OCI-LY3 (cell line): Measurements from ENCODE around the gene SLC26A3.
A peak's percentile ranks its signal among the peaks of the same experiment; 100 is the strongest.

ENCODE experiments used
- H2AFZ ChIP-seq: fragments of 200-600, 300-600 bp; shearing (Covaris generic); 2 replicates; pipeline ENCODE4 v1.6.0; 2014; ENCODE audit warnings: antibody characterized with exemption, low read depth, low read length
- H3K27ac ChIP-seq: fragments of 200-600, 300-600 bp; sonication (generic); 2 replicates; pipeline ENCODE4 v1.5.1; 2014; ENCODE audit warnings: mild to moderate bottlenecking, low read length, moderate library complexity, mixed read lengths
- H3K27me3 ChIP-seq: fragments of 200-600, 300-600 bp; sonication (generic); 2 replicates; pipeline ENCODE4 v1.6.1; 2014; ENCODE audit warnings: low read depth, low read length, mixed read lengths
- H3K36me3 ChIP-seq: fragments of 200-600, 300-600 bp; sonication (generic); replicated peaks from 2 replicates; pipeline ENCODE3; 2014; ENCODE audit warnings: low read depth, low read length, mixed read lengths
- H3K4me1 ChIP-seq: fragments of 300-600, 200-600 bp; sonication (generic); 2 replicates; pipeline ENCODE4 v1.6.1; 2014; ENCODE audit warnings: low read length, mixed read lengths
- H3K4me2 ChIP-seq: fragments of 200-600, 300-600 bp; sonication (generic); 2 replicates; pipeline ENCODE4 v1.6.1; 2014; ENCODE audit warnings: low read length, mixed read lengths
- H3K4me3 ChIP-seq: fragments of 300-600, 200-600 bp; sonication (generic); 2 replicates; pipeline ENCODE4 v1.5.1; 2014; ENCODE audit warnings: antibody characterized with exemption, mild to moderate bottlenecking, low read length, moderate library complexity
- H3K79me2 ChIP-seq: fragments of 300-600, 200-600 bp; shearing (Covaris generic); 2 replicates; pipeline ENCODE4 v1.6.1; 2014; ENCODE audit warnings: mild to moderate bottlenecking, low read length, mixed read lengths
- H3K9ac ChIP-seq: fragments of 300-600, 200-600 bp; shearing (Covaris generic); 2 replicates; pipeline ENCODE4 v1.6.0; 2014; ENCODE audit warnings: mild to moderate bottlenecking, low read length, moderate library complexity
- H3K9me3 ChIP-seq: fragments of 200-600, 300-600 bp; shearing (Covaris generic); 2 replicates; pipeline ENCODE4 v1.6.1; 2014; ENCODE audit warnings: low read length, mixed read lengths; ENCODE audit not compliant: insufficient read depth
- H4K20me1 ChIP-seq: fragments of 200-600, 300-600 bp; sonication (generic); 2 replicates; pipeline ENCODE4 v1.6.1; 2016; ENCODE audit warnings: low read length, mixed read lengths; ENCODE audit not compliant: insufficient read depth
- EZH2phosphoT487 ChIP-seq: fragments of 200-600 bp; shearing (Covaris generic); IDR thresholded peaks from 2 replicates; pipeline ENCODE4 v1.6.1; 2018; ENCODE audit warnings: antibody characterized with exemption, mixed run types, low read depth
- TF ChIP-seq, protein P1 (sequence below): fragments of 200-600, 300-600 bp; sonication (generic); IDR thresholded peaks from 2 replicates; pipeline ENCODE4 v1.5.1; 2014; ENCODE audit warnings: antibody characterized with exemption, low read length, low read depth

SLC26A3 gene

DNA sequence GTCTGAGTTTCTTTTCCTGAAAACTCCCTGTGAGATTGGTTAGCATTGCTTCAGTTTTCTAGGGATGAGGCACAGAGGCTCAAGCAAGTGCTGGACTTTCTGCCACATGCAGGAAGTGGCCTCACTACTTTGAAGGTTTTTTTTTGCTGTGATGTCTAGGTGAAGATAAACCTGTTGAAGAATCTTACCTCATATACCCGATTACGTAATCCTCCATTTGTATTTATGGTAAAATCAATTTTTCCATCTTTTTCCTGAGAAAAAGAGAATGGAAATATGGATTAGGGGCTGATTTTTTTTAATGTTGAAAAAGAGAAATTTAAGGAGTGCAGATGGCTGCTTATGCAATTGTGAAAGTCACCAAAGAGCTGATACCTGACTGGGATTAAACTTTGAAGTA, 35.6 kb downstream of the SLC26A3 start:
- Histone ChIP-seq H3K27me3 (no peaks in the 10 kb centered on the region), H2AFZ (no peak overlapping the region)

DNA sequence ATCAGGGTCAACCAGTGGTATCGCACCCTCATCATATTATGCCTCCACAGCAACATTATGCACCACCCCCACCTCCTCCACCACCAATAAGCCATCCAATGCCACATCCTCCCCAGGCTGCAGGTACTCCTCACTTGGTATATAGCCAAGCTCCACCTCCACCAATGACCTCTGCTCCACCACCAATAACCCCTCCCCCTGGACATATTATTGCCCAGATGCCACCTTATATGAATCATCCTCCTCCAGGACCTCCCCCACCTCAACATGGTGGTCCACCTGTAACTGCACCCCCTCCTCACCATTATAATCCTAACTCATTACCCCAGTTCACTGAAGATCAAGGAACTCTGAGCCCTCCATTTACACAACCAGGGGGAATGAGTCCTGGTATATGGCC, 44.4 kb downstream of the SLC26A3 start:
- Histone ChIP-seq H3K79me2 (no peaks in the 10 kb centered on the region), H4K20me1 (no peaks in the 10 kb centered on the region), H3K36me3 (peaks cover 36% of the 10 kb centered on the region), H3K9ac (no peak overlapping the region), H3K4me2 (no peak overlapping the region), H3K27ac (no peak overlapping the region), H3K9me3 (no peaks in the 10 kb centered on the region), H2AFZ (no peak overlapping the region), H3K27me3 (no peaks in the 10 kb centered on the region), H3K4me3 (no peak overlapping the region), H3K4me1 (no peaks in the 10 kb centered on the region)
- TF ChIP-seq, protein P1, sequence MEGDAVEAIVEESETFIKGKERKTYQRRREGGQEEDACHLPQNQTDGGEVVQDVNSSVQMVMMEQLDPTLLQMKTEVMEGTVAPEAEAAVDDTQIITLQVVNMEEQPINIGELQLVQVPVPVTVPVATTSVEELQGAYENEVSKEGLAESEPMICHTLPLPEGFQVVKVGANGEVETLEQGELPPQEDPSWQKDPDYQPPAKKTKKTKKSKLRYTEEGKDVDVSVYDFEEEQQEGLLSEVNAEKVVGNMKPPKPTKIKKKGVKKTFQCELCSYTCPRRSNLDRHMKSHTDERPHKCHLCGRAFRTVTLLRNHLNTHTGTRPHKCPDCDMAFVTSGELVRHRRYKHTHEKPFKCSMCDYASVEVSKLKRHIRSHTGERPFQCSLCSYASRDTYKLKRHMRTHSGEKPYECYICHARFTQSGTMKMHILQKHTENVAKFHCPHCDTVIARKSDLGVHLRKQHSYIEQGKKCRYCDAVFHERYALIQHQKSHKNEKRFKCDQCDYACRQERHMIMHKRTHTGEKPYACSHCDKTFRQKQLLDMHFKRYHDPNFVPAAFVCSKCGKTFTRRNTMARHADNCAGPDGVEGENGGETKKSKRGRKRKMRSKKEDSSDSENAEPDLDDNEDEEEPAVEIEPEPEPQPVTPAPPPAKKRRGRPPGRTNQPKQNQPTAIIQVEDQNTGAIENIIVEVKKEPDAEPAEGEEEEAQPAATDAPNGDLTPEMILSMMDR, result no peak
- no peak for TF ChIP-seq EZH2phosphoT487

More for the DNA sequence above, 35.6 kb downstream of the SLC26A3 start:
- Histone ChIP-seq H3K79me2 (no peaks in the 10 kb centered on the region), H3K4me1 (no peaks in the 10 kb centered on the region), H3K9ac (no peak overlapping the region), H3K4me2 (no peak overlapping the region), H3K9me3 (no peaks in the 10 kb centered on the region), H4K20me1 (no peaks in the 10 kb centered on the region), H3K4me3 (no peak overlapping the region), H3K36me3 (no peaks in the 10 kb centered on the region), H3K27ac (no peak overlapping the region)
- no peak for TF ChIP-seq EZH2phosphoT487
- TF ChIP-seq, protein P1, result no peak

DNA sequence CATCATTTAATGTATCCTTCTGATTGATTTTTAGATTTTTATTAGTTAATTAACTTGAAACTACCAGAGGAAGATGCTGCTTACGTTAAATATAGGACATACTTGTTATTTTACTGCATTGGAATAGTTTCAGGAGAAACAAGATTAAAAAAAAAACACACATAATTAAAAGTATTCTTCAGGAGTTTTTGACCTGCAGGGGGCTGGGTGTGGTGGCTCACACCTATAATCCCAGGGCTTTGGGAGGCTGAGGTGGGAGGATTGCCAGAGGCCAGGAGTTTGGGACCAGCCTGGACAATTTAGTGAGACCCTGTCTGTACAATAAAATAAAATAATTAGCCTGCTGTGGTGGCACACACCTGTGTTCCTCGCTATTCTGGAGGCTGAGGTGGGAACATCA, 48.4 kb downstream of the SLC26A3 start:
- Histone ChIP-seq H3K27ac (no peak overlapping the region), H4K20me1 (no peaks in the 10 kb centered on the region), H3K4me3 (no peak overlapping the region), H3K9me3 (no peaks in the 10 kb centered on the region), H3K27me3 (no peaks in the 10 kb centered on the region), H2AFZ (no peak overlapping the region), H3K79me2 (0 out of 2 replicates have a peak, but pooled peaks cover 6% of the 10 kb centered on the region), H3K4me2 (no peak overlapping the region), H3K9ac (no peak overlapping the region), H3K36me3 (peaks cover 50% of the 10 kb centered on the region), H3K4me1 (no peaks in the 10 kb centered on the region)
- no peak for TF ChIP-seq EZH2phosphoT487
- TF ChIP-seq, protein P1, result peak; percentile 13; the same call in 1 of the 2 replicates

DNA sequence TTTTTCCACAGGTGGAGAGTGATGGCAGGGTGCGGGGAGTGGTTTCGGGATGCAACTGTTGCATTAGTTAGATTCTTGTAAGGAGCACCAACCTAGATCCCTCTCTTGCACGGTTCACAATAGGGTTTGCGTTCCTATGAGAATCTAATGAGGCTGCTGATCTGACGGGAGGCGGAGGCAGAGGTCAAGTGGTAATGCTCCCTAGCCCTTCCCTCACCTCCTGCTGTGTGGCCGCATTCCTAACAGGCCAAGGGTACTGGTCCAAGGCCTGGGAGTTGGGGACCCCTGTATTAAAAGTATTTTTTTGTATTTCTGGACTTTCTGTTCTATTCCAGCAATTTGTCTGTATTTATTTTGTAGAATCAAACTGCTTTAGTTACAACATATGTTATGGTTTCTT, 51.9 kb downstream of the SLC26A3 start:
- no peak overlapping the region for H3K4me3 ChIP-seq
- H4K20me1 ChIP-seq, result peaks cover 11% of the 10 kb centered on the region
- no peak for TF ChIP-seq EZH2phosphoT487
- TF ChIP-seq, protein P1, result no peak
- peaks cover 37% of the 10 kb centered on the region for H3K79me2 ChIP-seq
- no peaks in the 10 kb centered on the region for H3K27me3 ChIP-seq
- peaks cover 32% of the 10 kb centered on the region for H3K36me3 ChIP-seq
- no peak overlapping the region for H3K9ac ChIP-seq
- H3K9me3 ChIP-seq, result no peaks in the 10 kb centered on the region
- no peak overlapping the region for H3K4me2 ChIP-seq
- no peak overlapping the region for H2AFZ ChIP-seq
- H3K4me1 ChIP-seq, result peaks cover 6% of the 10 kb centered on the region
- H3K27ac ChIP-seq, result no peak overlapping the region
